NCI-H2227 treated with DMSO at 0.1 percent for 48 hours (cell line): ENCODE results near the gene PTBP3.
A peak's percentile ranks its signal among the peaks of the same experiment; 100 is the strongest.
"Not testable (repeated sequence)": the region's sequence is repeated elsewhere in the genome, so short reads cannot be mapped to it uniquely, and the experiment has no call there.

Experiments used
- DNase-seq: peaks from one replicate; lab custom pipeline; 2025; lab: John Stamatoyannopoulos, UW

The PTBP3 gene

GRCh38 chr9:112332977-112333638 lies at the start of gene PTBP3:
Gene PTBP3 (minus strand): TSS chr9:112333619. CDS start chr9:112297865, 35,754 bp downstream.
- DNase-seq = peak; percentile 25

GRCh38 chr9:112382501-112383364 lies 49.3 kb upstream of the PTBP3 start:
- DNase-seq = no peak

- DNase-seq = no peak
Observed at GRCh38 chr9:112382066-112382465, 48.6 kb upstream of the PTBP3 start.

- DNase-seq = peak; percentile 25
Observed at GRCh38 chr9:112380825-112381221, 47.4 kb upstream of the PTBP3 start.

- no peak for DNase-seq
Observed at GRCh38 chr9:112380102-112380824, 46.8 kb upstream of the PTBP3 start, which contains the start of gene HSDL2. Gene HSDL2 (plus strand): TSS chr9:112380108. CDS start chr9:112380164, 56 bp downstream.

- peak; percentile 96 for DNase-seq
Observed at GRCh38 chr9:112379177-112380101, 46.0 kb upstream of the PTBP3 start.

- DNase-seq = no peak
Observed at GRCh38 chr9:112378328-112379176, 45.1 kb upstream of the PTBP3 start.

- DNase-seq = no peak
Observed at GRCh38 chr9:112377684-112378327, 44.4 kb upstream of the PTBP3 start.

GRCh38 chr9:112377087-112377486 lies 43.7 kb upstream of the PTBP3 start:
- no peak for DNase-seq

- no peak for DNase-seq
Observed at GRCh38 chr9:112375361-112375760, 41.9 kb upstream of the PTBP3 start.

GRCh38 chr9:112374232-112374631 lies 40.8 kb upstream of the PTBP3 start:
- DNase-seq = not testable (repeated sequence)

GRCh38 chr9:112373666-112374065 lies 40.2 kb upstream of the PTBP3 start:
- DNase-seq = not testable (repeated sequence)

GRCh38 chr9:112371060-112371459 lies 37.6 kb upstream of the PTBP3 start:
- no peak for DNase-seq

- no peak for DNase-seq
Observed at GRCh38 chr9:112369817-112370216, 36.4 kb upstream of the PTBP3 start.

- no peak for DNase-seq
Observed at GRCh38 chr9:112367465-112367864, 34.0 kb upstream of the PTBP3 start.

- DNase-seq = no peak
Observed at GRCh38 chr9:112366591-112366990, 33.2 kb upstream of the PTBP3 start.

GRCh38 chr9:112365257-112365656 lies 31.8 kb upstream of the PTBP3 start:
- DNase-seq = not testable (repeated sequence)

GRCh38 chr9:112364761-112365160 lies 31.3 kb upstream of the PTBP3 start:
- no peak for DNase-seq

GRCh38 chr9:112361601-112362000 lies 28.2 kb upstream of the PTBP3 start:
- DNase-seq = peak; percentile 21
